22Rv1 (cell line): Measurements from ENCODE around the gene PXDN.

ENCODE experiments used
- CTCF ChIP-seq: fragments of 450-650 bp; IDR thresholded peaks from 2 replicates; pipeline ENCODE4 v1.5.1; 2017; ENCODE audit warnings: mild to moderate bottlenecking
- ZFX ChIP-seq: fragments of 450-650 bp; IDR thresholded peaks from 2 replicates; pipeline ENCODE4 v1.6.1; 2017; ENCODE audit warnings: antibody characterized with exemption, borderline replicate concordance

- no peak for TF ChIP-seq CTCF
- no peak for TF ChIP-seq ZFX
Observed at GRCh38 chr2:1603521-1603920, 140.8 kb downstream of the PXDN start.
